Stimulated activated CD4-positive, alpha-beta T cell treated with anti-CD3 and anti-CD28 coated beads, Interleukin-1b, Interleukin-23, amount 100 ng/mL, for 48 hours (primary cell): ENCODE results near the gene APBB2.

Experiments
- DNase-seq: peaks from one replicate; pipeline ENCODE4 v3.0.0-alpha.2; 2020

APBB2 gene

DNA sequence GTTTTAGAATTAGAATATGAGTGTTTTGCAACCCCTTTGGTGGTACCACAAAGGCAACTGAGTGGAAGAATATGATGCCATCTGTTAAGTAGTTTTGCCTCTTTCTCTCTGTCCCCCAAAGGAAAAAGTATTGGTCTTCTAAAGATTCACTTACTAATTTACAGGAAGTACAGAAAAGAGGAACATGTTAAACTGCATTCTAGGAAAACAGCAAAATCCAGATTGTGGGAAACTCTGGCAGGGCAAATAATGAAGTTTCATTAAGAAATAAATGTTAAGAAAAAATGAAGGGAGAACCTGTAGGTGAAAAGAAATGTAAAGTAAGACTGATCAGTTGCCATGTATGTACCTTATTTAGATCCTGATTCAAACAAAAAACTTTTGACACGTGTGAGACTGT is 425.3 kb downstream of the APBB2 start:
- DNase-seq = no peak

DNA sequence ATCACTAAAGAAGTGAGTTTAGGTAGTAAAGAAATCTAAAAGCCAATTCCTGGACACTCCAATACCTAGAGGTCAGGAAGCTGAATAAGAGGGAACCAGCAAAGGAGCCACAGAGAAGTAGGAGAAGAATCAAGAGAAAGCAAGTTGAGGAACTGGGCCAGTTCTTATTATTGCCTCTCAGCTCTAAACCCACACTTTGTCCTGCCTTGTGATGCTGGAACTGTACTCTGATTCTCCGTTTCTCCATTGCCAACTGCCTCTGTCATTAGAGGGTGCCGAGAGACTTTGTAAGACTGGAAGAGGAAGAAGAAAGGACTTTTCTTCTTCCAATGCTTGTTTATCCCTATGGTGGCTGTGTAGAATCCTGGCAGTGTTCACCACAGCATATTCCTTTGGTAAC is 426.0 kb downstream of the APBB2 start:
- DNase-seq = no peak

DNA sequence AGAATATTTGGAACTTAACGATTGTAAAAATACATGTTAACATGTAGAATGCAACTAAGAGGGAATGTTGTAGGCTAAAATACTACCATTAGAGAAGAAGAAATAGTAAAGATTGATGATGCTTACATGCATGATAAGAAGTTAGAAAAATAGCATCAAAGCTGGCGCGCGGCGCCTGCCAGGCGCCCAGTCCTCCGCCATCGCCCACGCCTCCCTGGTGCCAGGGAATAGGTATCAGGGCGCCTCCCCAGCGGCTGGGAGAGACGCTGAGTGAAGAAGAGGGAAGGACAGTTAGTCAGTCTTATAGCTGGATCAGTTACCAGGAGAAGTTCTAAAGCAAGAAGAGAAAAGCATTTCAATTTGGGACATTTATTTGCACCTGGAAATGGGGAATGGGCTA is 428.6 kb downstream of the APBB2 start:
- no peak for DNase-seq

DNA sequence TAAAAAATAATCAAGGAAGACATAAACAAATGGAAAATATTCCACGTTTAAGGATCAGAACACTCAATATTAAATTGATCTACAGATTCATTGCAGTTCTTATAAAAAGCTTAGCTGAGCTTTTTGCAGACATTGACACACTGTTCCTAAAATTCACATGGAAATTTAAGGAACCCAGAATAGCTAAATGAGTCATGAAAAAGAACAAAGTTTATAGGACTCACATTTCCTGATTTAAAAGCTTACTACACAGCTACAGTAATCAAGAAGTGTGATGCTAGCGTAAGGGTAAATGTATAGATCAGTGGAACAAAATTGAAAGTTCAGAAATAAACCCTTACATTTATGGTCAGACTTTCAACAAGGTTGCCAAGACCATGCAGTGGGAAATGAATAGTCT is 431.5 kb downstream of the APBB2 start:
- no peak for DNase-seq

DNA sequence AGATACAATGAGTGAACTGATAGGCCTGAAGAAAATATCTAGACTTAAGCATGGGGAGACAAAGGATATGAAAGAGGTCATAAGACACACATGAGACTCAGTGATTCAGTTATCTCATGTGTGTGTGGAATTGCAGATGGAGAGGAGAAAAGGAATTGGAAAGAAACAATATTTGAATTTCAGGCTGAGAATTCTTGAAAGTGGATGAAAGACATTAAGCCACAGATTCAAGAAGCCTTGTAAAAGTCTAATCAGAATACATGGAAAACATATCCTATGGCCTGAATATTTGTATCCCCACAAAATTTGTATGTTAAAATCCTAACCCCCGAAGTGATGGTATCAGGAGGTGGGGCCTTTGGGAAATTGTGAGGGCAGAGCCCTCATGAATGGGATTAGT is 436.3 kb downstream of the APBB2 start:
- no peak for DNase-seq

DNA sequence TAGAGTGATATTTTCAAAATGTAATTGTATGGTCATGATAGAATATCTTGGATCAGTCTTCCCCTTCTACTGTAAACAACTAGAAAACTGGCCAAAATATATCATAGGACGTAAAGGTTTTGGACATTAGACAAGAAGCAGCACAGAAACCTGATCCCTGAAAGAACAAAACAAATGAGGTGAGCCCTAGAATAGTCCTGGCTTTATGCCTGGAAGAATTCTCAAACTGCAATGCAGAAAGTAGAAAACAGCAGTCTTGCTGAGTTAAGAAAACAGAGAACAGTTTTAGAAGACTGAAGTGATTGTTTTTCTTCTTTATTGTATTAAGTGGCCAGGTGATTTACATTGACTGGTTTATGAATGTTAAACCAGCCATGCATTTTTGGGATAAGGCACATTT is 445.1 kb downstream of the APBB2 start:
- no peak for DNase-seq

DNA sequence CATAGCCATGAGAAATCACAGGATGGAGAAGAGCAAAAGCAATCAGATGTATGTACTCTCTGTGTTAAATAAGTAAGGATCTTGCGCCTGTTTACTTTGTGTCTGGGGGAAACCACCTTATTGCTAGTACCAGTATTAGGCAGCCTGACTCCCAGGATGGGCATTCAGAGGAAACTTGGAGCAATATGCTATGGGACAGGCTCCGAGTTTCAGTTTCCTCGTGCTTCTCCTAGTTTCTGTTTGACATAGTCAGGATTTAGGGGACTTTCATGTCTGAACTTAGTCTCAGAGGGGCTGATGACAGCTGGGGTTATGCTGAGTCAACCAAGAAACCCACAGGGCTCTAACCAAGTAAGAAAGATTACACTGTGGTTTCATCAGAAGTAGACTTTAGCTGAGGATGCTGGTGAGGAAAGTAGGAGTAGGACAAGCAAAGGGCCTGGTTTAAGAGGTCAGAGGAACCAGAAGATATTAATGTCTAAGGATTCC is 451.1 kb downstream of the APBB2 start:
- peak; percentile 65 for DNase-seq
